T47D (cell line): ENCODE measurements around the gene VAV1.
"Not testable (repeated sequence)": the region's sequence is repeated elsewhere in the genome, so short reads cannot be mapped to it uniquely, and the experiment has no call there.

Experiments used
- DNase-seq, 2 experiments: peaks; one replicate each; pipeline versions ENCODE4 v3.0.0 to v3.0.0-alpha.2; 2011 to 2012; ENCODE audit warnings: low read depth in 1 of 2, low spot score in 1 of 2
- JUND ChIP-seq: IDR thresholded peaks from 2 replicates; pipeline ENCODE4 v1.6.1; 2012; ENCODE audit warnings: low read depth
- in situ Hi-C: cut with HindIII; loops from 2 replicates; pipeline ENCODE4 v1.10.0; 2016; ENCODE audit warnings: low sequenced_read_pairs, low pct_unique_long_range_greater_than_20kb

Gene VAV1

DNA sequence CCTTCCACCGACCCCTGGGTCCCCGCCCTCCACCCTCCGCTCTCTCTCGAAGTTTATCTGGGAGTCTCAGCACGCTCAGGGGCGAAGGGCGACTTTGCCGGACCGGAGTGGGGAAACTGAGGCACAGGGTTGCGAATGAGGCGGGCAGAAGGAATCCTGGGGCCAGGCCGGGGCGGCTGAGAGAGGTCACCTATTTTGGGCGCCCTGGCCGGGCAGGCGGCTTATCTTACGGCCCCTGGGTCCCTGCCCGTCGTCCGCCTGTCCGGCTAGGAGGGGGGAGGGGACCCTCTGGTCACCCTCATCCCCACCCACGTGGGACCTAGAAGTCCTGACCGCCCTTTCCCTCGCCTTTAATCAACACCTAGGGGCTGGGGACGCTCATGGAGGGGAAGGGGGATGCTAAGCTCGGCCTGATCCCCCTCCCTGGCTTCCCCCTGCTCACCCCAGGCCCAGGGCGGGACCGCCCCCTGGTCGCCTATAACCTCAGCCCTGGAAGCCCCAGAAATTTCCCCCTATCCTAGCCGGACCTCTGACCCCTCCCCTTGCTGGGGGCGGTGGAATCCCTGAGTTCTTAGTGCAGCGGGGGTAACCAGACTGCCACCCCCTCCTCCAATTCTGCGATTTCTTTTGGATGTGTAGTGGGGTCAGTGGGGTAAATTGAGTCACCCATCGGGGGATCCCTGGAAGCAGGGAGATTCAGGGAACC is 32.5 kb upstream of the VAV1 start:
- in situ Hi-C loops = no loop called here
- DNase-seq = peak in 1 of 2 experiments; percentile 28
- no peak for TF ChIP-seq JUND

DNA sequence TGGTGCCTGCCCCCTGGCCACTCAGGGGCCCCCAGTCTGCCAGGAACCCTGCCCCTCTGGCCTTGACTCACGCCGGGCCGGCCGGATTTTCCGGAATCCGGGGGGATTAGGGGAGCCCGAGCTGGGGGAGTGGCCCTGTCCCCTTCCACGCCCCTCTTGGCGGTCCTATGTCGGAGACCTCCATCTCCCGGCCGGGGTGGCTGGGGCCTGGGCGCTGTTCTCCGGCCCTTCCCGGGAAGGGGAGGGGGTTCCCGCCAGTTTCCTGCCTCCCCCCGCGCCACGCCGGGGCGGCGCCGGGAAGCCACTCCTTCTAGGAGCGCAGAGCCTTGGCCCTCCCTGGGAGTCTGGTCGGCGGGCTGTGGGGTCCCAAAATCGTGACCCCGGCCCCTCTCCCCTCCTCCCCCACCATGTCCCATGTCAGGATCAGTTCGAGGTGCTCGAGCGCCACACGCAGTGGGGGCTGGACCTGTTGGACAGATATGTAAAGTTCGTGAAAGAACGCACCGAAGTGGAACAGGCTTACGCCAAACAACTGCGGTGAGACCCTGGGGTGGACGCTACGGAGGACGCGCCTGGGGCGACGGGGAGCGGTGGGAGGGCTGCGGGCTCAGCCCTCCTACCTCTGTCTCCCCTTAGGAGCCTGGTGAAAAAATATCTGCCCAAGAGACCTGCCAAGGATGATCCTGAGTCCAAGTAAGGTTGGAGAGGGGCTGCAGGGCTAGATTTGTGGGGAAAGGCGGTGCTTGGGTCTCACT is 31.7 kb upstream of the VAV1 start:
- peak in 1 of 2 experiments; percentile 59 for DNase-seq
- in situ Hi-C loops = no loop called here
- no peak for TF ChIP-seq JUND

DNA sequence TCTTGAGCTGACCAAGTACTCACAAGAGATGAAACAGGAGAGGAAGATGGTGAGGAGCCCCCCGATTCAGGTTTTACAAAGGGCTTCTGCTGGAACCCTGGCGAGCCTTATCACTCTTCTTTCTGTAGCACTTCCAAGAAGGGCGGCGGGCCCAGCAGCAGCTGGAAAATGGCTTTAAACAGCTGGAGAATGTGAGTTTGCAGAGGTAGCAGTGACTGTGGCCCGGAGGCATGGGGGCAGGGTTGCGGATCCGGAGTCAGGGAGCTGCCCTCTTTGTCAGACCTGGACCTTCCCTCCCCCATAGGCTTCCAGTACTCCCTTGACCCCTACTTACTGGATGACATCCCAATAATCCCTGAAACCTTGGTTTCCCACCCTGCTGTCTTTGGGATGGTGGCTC is 29.4 kb upstream of the VAV1 start:
- TF ChIP-seq JUND = no peak
- in situ Hi-C loops = no loop called here
- no peak for DNase-seq

DNA sequence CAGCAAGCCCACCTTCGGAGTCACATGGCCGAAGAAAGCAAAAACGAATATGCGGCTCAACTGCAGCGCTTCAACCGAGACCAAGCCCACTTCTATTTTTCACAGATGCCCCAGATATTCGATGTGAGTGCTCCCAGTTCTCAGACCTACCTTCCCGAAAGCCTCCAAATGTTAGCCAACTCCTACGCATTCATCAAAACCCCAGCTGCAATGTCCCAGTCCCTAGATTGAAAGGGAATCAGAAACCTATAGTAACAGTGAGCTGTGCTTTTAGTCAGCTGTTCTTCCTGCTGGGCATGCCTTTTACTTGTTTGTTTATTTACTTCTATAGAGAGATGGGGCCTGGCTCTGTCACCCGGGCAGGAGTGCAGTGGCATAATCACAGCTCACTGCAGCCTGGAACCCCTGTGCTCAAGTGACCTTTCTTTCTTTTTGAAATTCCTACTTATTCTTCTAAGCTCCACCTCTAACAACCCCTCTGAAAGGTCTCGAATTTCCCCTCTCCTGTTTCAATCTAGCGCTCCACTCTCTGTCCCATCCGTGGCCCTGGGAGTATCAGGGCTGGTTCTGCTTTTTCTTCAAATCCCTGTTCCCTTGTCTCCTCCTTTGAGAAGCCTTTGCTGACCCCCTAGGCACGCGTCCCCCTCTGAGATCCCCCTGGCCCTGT is 28.7 kb upstream of the VAV1 start:
- no peak for DNase-seq
- no peak for TF ChIP-seq JUND
- in situ Hi-C loops = no loop called here

DNA sequence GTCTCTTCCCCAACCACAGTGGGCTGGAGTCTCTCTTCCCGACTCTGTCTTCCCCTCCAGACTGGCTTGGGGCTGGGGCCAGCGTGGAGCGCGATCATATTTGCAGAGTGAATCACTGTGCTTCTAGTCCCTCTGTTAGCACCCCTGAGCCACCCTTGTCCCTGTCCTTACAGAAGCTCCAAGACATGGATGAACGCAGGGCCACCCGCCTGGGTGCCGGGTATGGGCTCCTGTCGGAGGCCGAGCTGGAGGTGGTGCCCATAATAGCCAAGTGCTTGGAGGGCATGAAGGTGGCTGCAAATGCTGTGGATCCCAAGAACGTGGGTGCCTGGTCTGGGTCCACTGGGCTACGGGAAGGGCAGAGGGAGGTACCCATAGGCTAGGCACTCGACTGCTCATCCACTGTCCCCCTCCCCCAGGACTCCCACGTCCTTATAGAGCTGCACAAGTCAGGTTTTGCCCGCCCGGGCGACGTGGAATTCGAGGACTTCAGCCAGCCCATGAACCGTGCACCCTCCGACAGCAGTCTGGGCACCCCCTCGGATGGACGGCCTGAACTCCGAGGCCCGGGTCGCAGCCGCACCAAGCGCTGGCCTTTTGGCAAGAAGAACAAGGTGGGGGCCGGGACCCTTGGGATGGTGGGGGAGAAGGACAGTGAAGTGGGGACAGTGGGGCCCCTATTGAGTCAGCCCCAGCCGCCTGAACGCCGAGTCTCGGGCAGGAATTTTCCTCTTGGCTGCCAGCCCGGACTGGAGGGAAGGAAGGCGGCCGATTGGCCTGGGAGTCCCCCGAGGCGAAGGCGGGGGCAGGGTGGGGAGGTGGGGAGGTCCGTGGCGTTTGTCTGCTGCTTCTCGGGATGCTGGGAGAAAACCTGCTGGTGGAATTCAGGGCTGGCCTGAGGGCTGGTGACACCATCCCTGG is 27.9 kb upstream of the VAV1 start:
- 0 out of 2 replicates have a peak, but pooled peaks have one; percentile 29 for TF ChIP-seq JUND
- DNase-seq = peak in 1 of 2 experiments; percentile 86
- in situ Hi-C loops = no loop called here

DNA sequence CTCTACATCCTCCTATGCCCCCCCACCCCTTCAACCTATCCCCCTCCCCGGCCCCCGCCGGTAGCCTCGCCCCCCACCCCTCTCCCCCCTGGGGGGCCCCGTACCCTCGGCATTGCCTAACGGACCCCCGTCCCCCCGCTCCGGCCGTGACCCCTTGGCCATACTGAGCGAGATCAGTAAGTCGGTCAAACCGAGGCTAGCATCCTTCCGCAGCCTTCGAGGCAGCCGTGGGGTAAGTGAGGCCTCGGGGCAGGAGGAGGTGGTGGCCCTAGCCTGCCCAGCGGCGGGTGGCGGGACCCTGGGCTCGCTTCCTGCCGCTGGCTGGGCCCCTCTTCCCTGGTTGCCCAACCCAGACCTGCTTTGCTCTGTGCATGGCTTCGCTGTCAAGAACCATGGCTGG is 26.5 kb upstream of the VAV1 start:
- in situ Hi-C loops = no loop called here
- no peak for TF ChIP-seq JUND
- no peak for DNase-seq

DNA sequence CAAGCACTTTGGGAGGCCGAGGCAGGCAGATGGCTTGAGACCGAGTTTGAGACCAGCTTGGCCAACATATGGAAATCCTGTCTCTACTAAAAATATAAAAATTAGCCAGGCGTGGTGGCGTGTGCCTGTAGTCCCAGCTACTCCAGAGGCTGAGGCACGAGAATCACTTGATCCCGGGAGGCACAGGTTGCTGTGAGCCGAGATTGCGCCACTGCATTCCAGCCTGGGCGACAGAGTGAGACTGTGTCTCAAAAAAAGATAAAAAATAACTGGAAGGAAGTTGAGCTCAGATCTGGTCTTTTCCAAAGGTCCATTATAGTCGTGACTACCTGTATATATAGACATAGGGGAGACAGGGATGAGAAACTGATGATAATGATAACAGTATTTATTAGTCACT is 24.0 kb upstream of the VAV1 start:
- in situ Hi-C loops, DNase-seq: not testable (repeated sequence)

DNA sequence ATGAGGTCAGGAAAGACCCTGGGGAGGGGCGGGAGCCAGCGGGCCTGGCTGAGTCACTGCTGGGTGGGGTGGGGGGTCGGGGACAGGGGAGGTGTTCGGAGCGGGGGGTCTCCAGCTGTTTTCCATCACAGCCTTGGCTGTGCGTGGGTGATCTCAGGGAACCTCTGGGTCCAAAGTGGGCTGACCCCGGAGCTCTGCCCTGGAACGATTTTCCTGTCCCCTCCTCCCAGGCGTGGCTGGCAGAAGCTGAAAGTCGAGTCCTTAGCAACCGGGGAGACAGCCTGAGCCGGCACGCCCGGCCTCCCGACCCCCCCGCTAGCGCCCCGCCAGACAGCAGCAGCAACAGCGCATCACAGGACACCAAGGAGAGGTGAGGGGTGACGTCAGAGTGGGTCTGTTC is 22.4 kb upstream of the VAV1 start:
- in situ Hi-C loops = no loop called here
- no peak for DNase-seq
- no peak for TF ChIP-seq JUND

DNA sequence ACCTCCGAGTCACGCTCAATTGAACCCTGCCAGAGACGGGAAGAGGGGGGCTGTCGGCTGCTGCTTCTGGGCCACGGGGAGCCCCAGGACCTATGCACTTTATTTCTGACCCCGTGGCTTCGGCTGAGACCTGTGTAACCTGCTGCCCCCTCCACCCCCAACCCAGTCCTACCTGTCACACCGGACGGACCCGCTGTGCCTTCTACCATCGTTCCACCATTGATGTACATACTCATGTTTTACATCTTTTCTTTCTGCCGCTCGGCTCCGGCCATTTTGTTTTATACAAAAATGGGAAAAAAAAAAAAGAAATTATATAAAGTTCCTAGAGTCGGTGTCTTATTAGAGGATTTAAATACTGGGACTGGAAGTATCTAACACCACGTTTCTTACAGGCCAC is 21.3 kb upstream of the VAV1 start:
- TF ChIP-seq JUND = no peak
- in situ Hi-C loops = no loop called here
- DNase-seq = no peak

DNA sequence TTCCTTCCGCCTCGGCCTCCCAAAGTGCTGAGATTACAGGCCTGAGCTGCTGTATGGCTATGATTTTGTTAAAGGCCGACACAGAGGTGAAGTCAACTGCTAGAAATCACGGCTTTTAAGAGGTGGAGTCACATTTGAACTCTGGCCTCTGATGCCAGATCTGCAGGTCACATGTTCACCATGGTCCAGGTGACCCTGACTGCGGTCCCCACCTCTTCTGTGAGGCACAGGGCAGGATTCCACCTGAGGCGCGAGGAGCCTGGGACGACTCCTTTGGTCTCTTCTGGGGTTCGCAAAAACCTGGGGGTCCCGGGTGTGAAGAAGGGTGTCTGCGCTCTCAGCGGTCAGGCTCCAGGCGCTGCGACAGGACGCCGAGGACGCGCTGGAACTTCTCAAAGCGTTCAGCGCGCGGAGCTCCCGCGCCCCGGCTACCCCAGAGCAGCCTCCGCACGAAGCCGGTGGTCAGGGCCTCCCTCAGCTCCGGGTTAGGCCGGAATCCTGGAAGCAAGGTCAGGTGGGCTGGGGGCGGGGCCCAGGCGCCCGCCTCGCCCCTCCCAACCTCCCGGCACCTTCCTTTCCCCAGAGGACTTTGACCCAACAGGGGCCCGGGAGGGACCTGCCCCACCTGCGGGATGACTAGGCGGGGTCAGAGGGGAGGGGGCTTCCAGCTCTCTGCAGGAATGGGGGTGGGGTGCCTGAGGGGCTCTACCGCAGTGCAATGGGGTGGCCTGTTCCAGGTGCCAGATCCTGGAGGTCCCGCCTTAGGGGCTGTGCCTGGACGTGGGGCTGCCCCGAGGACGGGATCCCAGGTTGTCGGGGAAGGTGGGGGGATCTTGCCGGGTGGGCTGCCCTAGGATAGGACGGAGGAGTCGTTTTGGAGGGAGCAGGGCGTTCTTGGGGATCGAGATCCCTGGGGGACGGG is 20.0 kb upstream of the VAV1 start:
- TF ChIP-seq JUND = no peak
- DNase-seq = no peak
- in situ Hi-C loops = no loop called here
